SKM-1 (cell line): ENCODE data around the gene SLC35G6.

ENCODE experiments used
- DNase-seq: peaks from one replicate; lab custom pipeline; 2025; ENCODE audit not compliant: unreplicated experiment; lab: John Stamatoyannopoulos, UW

Gene SLC35G6

DNA sequence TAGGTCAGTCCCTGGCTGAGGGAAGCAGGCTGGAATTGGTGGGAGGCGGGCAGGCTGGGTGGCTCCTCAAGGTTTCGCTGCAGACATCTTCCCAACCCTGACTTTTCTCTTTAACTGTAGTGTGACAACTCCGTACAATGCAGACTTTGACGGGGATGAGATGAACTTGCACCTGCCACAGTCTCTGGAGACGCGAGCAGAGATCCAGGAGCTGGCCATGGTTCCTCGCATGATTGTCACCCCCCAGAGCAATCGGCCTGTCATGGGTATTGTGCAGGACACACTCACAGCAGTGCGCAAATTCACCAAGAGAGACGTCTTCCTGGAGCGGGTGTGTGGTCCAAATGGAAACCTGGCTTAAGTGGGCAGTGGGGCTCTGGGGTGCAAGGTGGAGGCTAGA, 17.9 kb downstream of the SLC35G6 start:
- DNase-seq: no peak

DNA sequence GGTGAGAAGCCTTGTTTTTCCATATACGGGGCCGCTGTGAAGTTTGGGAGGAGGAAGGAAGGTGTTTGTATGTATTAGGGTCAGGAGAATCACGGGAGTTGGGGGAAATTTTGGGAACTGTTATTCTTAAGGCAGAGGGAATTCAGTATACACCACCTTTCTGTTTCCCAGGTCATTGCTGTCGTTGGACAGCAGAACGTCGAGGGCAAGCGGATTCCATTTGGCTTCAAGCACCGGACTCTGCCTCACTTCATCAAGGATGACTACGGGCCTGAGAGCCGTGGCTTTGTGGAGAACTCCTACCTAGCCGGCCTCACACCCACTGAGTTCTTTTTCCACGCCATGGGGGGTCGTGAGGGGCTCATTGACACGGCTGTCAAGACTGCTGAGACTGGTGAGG, 20.5 kb downstream of the SLC35G6 start:
- no peak for DNase-seq

DNA sequence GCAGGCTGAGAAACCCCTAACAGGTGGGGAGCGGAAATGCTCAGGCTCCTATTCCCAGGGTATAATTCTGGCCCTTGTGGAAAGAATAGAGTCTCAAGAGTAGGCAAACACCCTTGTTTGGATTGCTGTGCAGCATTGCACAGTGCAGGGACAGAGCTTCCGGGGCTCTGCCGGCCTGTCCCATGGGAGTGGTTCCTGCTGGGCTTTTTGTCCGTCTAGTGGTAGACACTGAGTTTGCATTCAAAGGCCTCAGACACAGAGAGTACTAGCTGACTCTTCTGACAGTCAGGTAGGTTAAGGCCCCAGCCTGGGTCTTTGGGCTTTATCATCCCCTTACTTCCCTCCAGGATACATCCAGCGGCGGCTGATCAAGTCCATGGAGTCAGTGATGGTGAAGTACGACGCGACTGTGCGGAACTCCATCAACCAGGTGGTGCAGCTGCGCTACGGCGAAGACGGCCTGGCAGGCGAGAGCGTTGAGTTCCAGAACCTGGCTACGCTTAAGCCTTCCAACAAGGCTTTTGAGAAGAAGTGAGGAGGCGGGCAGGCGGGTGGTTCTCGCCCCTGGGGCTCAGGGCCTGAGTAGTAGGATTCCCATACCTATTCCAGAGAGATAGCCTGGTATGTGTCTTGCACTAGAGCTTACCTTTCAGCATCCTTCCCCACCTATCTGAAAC, 21.1 kb downstream of the SLC35G6 start:
- DNase-seq: no peak

DNA sequence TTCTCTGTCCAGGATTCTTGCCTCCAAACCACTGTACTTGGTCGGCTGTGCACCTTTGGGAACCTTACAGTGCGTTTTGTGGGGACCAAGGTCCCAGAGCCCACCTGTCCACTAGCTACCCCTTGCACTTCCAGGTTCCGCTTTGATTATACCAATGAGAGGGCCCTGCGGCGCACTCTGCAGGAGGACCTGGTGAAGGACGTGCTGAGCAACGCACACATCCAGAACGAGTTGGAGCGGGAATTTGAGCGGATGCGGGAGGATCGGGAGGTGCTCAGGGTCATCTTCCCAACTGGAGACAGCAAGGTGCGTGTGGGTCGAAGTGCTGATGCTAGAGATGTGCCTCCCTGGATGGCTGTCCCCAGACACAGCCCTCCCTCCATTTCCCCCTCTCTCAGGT, 21.7 kb downstream of the SLC35G6 start:
- no peak for DNase-seq

DNA sequence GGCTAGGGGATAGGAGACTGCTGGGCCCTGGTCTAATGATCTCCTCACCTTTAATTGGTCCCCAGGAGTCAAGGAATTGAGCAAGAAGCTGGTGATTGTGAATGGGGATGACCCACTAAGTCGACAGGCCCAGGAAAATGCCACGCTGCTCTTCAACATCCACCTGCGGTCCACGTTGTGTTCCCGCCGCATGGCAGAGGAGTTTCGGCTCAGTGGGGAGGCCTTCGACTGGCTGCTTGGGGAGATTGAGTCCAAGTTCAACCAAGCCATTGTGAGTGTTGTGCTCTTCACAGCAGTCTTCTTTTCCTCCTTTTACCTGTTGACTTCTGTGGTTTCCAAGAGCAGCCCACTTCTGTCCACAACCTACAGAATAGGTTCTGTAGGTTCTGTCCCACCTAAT, 22.3 kb downstream of the SLC35G6 start:
- DNase-seq: no peak

DNA sequence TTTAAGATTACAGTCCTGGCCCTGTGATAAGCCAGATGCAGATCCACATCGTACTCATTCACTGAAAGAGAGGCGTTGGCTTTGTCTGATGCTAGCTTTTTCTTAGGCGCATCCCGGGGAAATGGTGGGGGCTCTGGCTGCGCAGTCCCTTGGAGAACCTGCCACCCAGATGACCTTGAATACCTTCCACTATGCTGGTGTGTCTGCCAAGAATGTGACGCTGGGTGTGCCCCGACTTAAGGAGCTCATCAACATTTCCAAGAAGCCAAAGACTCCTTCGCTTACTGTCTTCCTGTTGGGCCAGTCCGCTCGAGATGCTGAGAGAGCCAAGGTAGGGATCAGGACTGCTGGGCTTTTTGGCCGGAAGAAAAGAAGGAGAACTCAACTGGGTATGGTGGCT, 26.9 kb downstream of the SLC35G6 start:
- DNase-seq: no peak

DNA sequence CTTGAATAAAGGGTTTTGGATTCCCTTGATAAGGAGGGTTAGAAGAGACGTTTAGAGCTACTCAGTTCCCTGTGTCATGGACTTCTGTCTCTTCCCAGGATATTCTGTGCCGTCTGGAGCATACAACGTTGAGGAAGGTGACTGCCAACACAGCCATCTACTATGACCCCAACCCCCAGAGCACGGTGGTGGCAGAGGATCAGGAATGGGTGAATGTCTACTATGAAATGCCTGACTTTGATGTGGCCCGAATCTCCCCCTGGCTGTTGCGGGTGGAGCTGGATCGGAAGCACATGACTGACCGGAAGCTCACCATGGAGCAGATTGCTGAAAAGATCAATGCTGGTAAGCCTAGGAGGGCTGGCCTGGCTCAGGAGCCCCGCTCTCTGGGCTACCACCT, 27.6 kb downstream of the SLC35G6 start:
- no peak for DNase-seq

DNA sequence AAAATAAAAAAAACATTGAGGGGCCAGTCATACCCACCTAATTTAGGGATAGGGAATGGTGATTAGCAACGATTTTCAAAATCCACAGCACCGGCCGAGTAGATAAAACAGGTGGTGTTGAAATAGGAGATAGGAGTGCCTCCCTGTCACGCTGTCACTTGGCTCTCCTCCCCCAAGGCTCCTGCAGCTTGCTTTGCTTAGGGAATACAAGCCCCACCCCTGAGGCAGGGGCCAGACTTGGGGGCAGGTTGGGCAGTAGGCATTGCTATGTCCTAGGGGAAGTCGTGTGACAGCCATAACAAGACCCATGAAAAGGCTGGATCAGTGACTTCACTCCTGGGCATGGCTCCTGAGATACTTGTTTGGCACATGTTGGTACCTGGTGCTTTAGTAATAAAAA, 28.7 kb downstream of the SLC35G6 start:
- no peak for DNase-seq

DNA sequence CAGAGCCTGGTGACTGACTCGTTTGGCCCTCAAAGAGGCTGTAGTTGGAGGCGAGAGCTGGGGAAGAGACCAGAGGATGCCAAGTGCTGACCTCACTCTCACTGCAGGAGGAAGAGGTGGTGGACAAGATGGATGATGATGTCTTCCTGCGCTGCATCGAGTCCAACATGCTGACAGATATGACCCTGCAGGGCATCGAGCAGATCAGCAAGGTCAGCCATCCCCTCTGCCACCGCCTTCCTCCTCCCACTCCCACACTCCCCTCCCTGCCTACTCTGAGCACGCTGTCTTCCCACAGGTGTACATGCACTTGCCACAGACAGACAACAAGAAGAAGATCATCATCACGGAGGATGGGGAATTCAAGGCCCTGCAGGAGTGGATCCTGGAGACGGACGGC, 29.9 kb downstream of the SLC35G6 start:
- DNase-seq: no peak

DNA sequence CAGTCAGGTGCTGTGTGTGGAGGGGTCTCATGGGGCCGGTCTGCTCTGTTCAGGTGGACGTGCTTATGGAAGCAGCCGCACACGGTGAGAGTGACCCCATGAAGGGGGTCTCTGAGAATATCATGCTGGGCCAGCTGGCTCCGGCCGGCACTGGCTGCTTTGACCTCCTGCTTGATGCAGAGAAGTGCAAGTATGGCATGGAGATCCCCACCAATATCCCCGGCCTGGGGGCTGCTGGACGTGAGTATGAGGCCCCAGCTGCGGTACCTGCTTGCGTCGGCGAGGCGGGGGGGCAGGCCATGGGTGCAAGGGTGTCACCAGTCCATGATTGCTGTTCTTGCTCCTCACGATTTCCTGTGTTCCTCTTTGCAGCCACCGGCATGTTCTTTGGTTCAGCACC, 30.9 kb downstream of the SLC35G6 start:
- DNase-seq: no peak

DNA sequence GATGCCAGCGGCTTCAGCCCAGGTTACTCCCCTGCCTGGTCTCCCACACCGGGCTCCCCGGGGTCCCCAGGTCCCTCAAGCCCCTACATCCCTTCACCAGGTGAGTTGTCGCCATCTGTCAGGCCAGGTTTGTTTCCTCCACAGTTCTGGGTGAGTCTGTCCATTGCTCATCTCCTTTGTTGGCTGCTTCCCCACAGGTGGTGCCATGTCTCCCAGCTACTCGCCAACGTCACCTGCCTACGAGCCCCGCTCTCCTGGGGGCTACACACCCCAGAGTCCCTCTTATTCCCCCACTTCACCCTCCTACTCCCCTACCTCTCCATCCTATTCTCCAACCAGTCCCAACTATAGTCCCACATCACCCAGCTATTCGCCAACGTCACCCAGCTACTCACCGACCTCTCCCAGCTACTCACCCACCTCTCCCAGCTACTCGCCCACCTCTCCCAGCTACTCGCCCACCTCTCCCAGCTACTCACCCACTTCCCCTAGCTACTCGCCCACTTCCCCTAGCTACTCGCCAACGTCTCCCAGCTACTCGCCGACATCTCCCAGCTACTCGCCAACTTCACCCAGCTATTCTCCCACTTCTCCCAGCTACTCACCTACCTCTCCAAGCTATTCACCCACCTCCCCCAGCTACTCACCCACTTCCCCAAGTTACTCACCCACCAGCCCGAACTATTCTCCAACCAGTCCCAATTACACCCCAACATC, 31.7 kb downstream of the SLC35G6 start:
- no peak for DNase-seq

DNA sequence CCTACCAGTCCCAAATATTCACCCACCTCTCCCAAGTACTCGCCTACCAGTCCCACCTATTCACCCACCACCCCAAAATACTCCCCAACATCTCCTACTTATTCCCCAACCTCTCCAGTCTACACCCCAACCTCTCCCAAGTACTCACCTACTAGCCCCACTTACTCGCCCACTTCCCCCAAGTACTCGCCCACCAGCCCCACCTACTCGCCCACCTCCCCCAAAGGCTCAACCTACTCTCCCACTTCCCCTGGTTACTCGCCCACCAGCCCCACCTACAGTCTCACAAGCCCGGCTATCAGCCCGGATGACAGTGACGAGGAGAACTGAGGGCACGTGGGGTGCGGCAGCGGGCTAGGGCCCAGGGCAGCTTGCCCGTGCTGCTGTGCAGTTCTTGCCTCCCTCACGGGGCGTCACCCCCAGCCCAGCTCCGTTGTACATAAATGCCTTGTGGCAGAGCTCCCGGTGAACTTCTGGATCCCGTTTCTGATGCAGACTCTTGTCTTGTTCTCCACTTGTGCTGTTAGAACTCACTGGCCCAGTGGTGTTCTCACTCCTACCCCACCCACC, 32.7 kb downstream of the SLC35G6 start:
- DNase-seq: no peak

DNA sequence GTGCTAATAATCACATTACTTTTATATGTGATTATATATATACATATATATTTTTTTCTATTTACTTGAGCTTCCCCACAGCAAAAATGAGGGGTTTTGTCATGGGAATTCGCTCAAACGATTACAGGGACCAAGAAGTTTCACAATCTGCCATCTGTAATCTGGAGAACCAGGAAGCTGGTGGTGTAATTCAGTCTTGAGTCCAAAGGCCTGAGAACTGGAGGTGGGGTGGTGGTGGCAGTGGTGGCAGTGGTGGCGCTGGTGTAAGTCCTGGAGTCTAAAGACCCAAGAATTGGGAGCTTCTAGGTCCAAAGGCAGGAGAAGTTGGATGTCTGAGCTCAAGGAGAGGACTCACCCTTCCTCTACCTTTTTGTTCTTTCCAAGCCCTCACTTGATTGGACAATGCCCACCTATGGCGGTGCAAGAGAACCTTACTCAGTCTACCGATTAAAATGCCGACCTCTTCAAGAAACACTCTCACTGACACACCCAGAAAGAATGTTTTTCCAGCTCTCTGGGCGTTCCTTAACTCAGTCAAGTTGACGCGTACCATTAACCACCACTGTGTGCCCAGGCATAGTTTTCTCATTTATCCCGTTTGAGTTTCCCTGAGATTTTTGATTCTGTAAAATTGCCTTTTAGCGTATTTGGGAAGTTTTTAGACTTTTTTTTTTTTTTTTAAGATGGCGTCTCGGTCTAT, 34.8 kb downstream of the SLC35G6 start:
- DNase-seq: no peak

DNA sequence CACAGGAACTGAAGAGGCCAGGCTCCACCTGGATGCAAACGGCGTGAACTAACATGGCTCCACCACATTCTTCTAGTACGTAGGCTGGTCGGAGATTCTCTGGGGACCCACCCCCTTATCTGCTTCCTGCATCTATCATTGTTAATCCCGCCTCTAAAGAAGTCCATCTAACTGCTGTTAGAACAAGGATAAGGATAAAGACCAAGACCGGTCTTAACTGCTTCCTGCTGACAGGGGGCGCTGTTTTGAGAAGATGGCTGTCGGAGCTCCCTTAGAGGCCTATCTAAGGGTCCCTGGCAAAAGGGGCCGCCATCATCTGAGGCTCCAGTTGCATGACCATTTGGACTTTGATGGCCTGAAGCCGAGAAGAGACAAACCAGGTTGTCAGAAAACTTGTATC, 41.8 kb downstream of the SLC35G6 start:
- no peak for DNase-seq

DNA sequence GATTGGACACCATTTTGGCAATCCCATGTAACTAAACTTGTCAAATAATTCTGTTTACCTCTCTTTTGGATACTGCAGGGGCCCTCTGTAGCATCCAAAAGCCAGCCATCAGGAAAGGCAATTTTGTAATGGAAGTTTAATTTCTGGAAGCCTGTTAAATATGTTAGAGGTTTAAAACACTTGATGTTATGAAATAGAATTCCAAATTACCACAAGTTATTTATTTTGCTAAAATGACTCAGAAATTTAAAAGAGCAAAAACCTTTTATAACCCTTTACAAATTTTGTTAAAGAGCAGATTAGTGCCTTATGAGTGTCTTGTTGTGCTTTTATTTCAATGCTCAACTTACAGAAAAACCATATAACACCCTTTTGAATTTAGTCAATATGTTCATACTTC, 47.6 kb downstream of the SLC35G6 start:
- DNase-seq: no peak

DNA sequence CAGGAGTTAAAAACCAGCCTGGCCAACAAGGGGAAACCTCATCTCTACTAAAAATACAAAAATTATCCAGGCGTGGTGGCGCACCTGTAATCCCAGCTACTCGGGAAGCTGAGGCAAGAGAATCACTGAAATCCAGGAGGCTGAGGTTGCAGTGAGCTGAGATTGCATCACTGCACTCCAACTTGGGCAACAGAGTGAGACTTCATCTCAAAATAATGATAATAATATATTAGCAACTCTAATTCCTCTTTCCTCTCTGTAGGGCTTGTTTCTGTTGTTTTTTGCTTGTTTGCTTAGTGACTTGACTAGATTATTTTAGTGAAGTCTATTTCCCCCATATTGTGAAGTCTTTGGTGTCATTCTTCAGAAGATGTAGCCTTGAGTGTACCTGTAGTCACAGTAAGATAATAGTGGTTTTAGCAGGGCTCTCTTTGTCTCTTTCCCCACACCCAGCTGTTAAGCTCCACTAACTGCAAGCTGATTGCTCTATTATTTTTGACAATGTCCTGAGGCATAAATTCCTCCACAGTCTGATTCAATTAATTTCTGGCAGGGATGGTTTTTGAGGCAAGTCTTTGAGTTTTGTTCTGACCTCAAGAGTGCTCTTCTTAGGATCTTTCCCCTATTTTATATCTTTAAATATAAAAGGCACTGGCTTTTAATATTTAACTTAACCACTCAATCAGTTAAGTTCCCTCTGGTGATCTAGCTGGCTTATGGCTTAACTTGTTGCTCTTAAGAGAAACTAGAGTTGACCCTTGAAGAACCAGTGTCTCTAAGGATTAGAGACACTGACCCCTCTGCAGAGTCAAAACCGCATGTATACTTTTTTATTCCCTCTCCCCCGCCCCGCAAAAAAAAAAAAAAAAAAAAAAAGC, 49.0 kb downstream of the SLC35G6 start:
- no peak for DNase-seq
